HG03439 (cell line): Measurements from ENCODE around the gene OPHN1.

Experiments
- ATAC-seq: cut with Tn5 transposase; IDR thresholded peaks from one replicate; pipeline ENCODE4 v1.9.1; 2021; ENCODE audit warnings: mild to moderate bottlenecking, moderate library complexity; ENCODE audit not compliant: unreplicated experiment

OPHN1 gene, protein sequence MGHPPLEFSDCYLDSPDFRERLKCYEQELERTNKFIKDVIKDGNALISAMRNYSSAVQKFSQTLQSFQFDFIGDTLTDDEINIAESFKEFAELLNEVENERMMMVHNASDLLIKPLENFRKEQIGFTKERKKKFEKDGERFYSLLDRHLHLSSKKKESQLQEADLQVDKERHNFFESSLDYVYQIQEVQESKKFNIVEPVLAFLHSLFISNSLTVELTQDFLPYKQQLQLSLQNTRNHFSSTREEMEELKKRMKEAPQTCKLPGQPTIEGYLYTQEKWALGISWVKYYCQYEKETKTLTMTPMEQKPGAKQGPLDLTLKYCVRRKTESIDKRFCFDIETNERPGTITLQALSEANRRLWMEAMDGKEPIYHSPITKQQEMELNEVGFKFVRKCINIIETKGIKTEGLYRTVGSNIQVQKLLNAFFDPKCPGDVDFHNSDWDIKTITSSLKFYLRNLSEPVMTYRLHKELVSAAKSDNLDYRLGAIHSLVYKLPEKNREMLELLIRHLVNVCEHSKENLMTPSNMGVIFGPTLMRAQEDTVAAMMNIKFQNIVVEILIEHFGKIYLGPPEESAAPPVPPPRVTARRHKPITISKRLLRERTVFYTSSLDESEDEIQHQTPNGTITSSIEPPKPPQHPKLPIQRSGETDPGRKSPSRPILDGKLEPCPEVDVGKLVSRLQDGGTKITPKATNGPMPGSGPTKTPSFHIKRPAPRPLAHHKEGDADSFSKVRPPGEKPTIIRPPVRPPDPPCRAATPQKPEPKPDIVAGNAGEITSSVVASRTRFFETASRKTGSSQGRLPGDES

DNA sequence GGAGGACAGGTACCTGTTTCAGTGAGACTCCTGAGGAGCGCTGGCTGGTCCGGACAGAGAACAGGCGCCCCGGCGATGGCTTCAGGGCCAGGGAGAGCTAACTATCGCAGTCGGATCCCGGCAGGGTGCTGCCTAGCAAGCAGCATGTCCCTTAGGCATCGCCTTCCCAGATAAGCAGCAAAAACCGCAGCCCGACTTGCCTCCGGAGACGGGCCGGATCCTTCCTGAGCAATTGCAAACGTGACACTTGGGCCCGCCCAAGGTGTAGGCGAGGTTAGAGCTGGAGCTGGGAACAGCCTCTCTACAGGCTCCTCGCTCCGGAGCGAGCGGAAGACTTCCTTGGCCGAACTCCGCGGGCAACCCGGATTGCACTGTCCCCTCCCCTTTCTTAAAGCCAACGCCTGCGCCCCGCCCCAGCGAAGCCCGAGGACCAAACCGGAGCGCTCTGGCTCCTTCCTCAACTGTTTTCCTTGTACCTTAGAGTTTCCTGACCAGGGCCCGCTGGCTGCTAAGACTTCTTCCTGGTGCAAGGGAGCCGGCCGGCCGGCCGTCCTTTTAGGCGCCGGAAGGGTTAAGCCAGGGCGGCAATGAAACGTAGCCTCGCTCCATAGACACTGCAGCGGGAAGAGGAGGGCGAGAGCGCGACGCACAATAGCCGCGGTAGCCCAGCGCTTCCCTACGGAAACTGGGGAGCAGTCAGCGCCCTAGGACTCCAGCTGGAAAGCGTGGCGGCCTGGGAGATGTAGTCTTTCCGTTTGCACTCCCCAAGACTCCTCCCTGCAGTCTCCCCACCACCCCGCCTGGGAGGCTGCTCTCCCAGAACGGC is at the start of gene OPHN1:
OPHN1 (minus strand) TSS at position 341 of the 826 bp plus-strand sequence. CDS start 475 bp downstream, outside the sequence.
- no peak for ATAC-seq

DNA sequence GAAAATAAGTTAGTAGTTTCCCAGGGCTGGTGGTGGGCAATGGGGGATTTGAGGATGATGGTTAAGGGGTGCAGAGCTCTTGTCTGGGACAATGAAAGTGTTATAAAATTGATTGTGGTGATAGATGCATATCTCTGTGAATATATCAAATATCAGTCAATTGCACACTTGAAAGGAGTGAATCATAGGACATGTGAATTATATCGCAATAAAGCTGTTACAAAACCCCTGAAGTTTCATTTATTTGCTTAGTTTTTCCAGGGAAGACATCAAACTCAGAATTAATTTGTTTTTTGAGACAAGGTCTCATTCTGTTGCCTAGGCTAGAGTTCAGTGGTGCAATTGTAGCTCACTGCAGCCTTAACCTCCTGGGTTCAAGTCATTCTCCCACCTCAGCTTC is 47.7 kb upstream of the OPHN1 start:
- ATAC-seq, result no peak

DNA sequence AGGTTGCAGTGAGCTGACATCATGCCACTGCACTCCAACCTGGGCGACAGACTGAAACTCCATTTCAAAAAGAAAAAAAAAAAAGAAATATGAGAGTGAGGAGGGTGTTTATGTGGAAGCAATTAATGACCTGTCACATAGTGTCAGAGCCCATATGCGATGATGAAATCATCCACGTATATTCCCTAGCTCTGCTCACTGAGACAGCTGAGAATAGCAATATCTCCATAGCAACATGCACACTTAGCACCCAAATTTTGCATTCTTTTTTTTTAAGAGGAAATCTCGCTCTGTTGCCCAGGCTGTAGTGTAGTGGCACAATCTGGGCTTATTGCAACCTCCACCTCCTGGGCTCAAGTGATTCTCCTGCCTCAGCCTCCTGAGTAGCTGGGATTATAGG is 31.5 kb upstream of the OPHN1 start:
- ATAC-seq, result no peak

DNA sequence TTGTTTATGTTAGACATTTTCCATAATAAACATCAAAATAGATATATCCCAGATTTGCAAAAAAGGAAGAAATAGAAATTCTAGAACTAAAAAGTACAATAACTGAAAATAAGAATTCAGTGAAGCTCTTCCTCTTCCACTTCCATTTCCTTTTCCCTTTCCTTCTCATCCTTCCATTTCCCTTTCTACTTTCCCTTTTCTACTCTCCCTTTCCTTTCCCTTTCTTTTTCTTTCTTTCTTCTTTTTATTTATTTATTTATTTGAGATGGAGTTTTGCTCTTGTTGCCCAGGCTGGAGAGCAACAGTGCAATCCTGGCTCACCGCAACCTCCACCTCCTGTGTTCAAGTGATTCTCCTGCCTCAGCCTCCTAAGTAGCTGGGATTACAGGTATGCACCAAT is 30.6 kb upstream of the OPHN1 start:
- no peak for ATAC-seq

DNA sequence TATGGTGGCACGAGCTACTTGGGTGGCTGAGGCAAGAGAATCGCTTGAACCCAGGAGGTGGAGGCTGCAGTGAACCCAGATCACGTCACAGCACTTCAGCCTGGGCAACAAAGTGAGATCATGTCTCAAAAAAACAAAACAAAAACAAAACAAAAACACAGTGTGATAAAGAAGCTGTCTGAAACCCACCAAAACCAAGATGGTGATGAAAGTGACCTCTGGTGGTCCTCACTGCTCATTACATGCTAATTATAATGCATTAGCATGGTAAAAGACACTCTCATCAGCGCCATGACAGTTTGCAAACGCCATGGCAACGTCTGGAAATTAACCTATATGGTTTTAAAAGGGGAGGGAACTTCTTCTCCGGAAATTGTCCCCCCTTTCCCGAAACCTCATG is 29.4 kb upstream of the OPHN1 start:
- ATAC-seq, result no peak

DNA sequence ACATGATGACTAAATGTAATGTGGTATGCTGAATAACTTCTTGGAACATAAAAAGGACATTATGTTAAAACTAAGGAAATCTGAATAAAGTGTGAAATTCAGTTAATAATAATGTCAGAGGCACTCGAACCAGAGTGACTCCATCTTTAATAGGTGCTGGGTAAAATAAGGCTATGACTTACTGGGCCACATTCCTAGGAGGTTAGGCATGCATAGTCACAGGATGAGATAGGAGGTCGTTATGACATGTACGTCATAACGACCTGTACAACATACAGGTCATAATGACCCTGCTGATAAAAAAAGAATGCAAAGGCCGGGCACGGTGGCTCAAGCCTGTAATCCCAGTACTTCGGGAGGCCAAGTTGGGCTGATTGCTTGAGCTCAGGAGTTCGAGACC is 28.9 kb upstream of the OPHN1 start:
- no peak for ATAC-seq

DNA sequence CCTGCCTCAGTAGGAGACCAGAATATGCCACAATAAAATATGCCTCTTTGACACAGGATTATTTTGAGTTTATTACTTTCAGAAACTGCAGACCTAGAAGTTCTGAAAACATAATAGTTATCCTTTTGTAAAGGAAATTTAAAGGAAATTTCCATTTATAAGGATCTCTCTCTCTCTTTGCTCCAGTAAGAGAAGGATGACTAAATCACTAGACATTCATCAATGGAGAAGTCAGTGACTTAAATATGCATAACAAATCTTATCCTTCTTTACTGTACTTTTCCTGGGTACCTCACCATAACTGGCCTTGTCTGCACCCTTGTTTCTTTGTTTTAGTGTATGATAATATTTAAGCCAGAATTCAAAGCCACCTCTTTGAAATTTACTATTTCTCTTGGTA is 28.3 kb upstream of the OPHN1 start:
- ATAC-seq, result no peak

DNA sequence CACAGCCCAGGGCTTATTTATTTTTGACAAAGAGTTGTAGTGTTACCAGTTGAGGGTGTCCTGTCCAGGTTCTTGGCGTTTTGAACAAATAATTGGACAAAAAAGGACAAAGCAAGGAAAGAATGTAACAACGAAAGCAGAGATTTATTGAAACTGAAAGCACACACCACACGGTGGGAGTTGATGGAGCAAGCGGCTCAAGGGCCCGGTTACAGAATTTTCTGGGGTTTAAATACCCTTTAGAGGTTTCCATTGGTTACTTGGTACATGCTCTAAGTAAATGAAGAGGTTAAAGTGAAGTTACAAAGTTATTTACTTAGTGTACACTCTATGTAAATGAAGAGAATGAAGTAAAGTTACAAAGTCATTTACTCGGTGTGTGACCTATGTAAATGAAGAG is 27.8 kb upstream of the OPHN1 start:
- no peak for ATAC-seq

DNA sequence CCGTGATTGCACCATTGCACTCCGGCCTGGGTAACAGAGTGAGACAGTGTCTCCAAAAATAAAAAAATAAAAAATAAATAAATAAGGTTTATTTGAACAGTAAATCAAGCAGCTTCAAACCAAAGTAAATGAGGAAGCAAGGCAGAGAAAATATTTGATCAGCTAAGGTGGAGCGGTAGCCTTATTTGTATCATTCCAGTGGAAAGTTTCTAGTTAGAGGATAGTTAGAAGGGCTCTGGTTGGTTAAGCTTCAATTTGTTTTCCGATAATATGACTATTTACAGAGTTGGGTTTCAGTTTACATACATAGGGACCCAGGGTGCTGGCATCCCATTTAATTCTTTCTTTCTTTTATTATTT is 21.8 kb upstream of the OPHN1 start:
- no peak for ATAC-seq

DNA sequence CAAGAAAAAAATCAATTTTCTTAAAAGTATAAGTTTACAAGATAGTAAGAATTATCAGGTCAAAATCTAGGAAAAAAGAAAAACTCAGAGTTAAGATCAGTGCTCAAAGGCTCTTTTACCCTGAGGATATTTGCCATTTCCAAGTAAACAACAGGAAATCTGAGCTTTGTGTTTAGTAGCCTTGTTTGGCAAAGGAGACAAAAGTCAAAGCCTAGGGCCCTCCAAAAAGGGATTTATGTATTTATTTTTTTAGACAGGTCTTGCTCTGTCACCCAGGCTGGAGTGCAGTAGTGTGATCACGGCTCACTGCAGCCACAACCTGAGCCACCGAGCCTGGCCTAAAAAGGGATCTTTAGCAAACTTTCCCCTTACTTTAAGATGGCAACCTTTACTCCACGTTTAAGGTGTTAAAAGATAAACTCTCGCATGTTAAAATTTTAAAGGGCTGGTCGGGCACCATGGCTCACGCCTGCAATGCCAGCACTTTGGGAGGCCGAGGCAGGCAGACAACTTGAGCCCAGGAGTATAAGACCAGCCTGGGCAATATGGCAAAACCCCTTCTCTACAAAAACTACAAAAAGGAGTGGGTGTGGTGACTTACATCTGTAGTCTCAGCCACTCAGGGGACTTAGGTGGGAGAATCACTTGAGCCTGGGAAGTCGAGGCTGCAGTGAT is 21.3 kb upstream of the OPHN1 start:
- ATAC-seq, result no peak

DNA sequence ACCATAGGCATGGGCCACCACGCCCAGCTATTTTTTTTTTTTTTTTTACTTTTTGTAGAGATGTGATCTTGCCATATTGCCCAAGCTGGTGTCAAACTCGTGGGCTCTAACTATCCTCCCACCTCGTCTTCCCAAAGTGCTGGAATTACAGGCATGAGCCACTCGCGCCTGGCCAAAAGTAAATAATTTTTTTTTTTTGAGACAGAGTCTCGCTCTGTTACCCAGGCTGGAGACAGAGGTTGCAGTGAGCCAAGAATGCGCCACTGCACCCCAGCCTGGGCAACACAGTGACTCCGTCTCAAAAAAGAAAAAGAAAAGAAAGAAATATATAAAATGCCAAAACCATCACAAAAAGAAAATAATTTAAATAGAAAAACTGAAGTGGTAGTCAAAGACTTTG is 18.4 kb upstream of the OPHN1 start:
- no peak for ATAC-seq

DNA sequence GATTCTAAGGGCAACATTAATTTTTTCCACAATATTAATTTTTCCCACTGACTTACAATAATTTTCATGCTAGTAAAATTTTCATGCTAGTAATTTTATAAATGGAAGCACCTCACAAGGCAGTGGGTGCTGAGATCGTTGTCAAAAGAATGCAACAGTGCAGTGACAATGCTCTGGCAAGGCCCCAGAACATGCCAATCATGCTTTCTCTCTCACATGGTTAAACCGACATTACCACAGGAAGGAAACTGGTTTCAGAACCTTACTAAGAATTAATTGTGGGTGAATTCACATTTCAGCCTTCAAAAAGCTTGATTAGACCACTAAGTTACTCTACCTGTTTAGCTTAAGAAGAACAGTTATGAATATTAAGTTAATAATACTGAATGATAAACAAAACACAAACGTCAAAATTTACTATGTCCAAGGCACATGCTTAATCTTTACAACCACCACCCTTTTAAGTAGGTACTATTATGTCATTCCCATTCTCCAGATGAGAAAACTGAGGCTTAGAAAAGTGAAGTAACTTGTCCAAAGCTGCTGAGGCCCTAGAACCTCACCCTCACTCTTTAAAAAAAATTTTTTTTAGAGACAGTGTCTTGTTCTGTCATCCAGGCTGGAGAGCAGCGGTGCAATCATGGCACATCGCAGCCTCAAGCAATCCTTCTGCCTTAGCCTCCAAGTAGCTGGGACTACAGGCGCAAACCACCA is 10.0 kb upstream of the OPHN1 start:
- ATAC-seq, result no peak

DNA sequence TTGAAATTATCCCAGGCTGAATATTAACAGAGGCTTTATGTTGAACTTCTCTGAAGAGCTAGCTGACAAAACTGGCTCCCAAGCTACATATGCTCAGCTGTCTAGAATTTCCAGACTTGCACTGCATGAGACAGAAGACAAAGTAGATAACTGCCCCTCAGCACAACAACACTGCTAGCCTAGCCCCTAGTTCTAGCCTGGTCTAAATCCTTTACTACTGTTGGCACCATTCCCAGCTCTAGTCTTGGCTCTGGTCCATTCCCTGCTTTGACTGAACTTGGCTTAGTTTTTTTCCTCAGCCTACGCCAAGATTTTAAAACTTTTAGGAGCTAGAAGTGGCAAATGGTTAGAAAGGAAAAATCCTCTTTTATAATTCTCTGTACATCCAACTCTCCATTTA is 7.6 kb upstream of the OPHN1 start:
- no peak for ATAC-seq

DNA sequence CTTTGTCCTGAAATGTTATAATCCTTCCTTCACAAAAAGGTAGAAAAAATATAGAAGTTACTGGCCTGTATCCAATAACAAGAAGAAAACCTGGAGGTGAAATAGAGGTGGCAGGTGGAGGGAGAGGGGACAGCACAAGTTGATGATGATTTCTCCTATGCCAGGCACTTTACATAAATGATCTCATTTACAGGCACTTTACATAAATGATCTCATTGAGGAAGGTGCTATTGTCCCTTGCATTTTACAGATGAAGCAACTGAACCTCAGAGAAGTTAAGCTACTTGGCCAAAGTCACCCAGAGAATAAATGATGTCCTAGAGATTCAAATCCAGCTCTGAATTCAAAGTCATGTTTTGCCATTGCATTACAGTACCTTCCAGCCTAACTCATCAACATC is 7.1 kb upstream of the OPHN1 start:
- no peak for ATAC-seq

DNA sequence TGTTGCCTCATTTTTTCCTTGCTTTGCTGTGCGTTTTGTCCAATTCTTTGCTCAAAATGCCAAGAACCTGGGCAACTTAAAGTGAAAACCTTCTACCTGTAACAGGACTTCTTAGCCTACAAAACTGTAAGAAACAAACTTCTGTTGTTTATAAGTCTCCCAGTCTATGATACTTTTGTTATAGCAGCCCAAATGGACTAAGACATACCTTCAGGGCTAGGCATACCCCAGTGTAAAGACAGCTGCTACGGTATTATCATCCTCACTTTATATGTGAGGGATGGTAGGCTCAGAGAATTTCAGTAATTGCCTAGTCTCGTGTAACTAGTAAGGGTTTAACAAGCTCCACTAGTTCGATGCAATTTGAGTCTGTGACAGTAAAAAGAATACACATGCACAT is 6.0 kb upstream of the OPHN1 start:
- no peak for ATAC-seq

DNA sequence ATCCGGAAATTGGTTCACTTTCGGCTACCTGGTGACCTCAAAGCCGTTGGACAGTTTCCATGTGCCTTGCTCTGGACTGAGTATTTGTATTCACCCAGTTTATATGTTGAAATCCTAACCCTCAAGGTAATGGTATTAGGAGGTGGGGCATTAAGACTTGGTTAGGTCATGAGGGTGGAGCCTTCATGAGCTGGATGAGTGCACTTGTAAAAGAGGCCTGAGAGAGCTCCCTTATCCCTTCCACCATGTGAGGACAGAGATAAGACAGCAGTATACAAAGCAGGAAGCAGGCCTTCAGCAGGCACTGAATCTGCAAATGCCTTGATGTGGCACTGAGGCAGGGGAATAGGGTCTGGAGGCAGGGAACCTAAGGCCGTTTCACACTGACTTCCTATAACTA is 5.3 kb upstream of the OPHN1 start:
- no peak for ATAC-seq

DNA sequence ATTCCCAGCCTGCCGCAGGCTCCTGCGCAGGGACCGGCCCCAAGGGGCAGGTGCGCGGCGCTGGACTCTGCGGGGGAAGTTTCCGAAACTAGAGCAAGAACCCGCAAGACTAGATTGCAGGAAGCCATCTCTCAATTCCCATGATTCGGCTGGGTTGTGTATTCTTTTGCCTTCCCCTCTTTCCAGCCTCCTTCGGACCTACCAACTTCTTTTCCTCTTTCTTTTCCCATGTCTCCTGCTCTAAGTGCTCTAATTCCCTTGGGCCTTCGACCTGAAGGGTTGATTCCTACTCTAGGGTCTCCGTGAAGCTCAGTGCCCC is 645 bp upstream of the OPHN1 start:
- no peak for ATAC-seq

DNA sequence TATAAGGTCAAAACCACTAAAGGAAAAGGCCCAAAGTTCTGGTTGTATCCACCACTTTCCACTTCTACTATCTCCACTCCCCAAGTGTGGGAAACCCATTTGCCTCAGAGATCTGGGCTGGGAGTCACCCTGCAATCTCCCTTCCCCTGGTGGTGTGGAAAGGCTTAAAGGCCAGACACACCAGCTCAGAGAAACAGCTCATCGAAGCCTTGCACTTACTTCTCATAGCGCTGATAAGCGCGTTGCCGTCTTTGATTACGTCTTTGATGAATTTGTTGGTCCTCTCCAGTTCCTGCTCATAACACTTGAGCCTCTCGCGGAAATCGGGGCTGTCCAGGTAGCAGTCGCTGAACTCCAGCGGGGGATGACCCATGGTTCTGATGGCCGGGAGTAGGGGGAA is 647 bp downstream of the OPHN1 start:
- no peak for ATAC-seq

DNA sequence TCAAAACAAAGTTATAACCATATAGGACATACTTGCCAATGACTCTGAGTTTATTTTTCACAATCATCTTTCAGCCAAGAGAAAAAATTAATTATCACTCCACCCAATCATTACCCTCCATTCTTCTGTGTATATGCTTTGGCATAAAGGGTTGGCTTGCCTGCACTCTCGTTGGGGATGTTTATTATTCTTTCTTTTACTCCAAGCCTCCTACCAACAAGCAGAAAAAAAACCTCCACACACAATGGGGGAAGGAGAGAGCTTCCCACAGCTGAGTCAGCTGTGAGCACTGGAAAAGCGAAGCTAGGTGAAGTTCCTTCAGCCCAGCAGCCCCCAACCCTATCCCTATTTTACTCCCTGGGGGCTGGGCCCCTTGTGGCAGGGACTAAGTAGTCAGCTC is 1.5 kb downstream of the OPHN1 start:
- ATAC-seq, result no peak

DNA sequence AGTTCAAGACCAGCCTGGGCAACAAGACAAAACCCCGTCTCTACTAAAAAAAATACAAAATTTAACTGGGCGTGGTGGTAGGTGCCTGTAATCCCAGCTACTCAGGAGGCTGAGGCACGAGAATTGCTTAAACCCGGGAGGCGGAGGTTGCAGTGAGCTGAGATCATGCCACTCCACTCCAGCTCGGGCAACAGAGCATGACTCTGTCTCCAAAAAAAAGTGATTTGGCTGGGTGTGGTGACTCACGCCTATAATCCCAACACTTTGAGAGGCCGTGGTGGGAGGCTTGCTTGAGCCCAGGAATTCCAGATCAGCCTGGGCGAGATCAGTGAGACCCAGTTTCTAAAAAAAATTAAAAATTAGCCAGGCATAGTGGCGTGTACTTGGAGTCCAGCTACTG is 4.1 kb downstream of the OPHN1 start:
- ATAC-seq, result no peak

DNA sequence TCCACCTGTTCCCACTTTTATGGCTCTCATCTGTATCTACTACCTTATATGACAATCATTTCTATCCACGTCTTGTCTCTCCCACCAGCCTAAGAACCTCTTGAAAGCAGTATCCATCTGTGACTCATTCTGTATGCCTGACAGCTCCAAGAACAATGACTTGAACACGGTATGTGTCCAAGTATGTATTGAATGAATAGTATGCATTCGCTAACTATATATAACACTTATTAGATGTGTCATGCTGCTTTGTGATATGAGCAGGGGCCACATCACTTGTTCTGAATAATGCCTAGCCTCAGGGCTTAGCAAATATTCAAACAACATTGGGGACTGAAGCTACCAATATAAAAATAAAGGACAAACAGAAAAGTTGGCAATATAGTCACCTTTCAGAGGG is 4.9 kb downstream of the OPHN1 start:
- no peak for ATAC-seq
